Gastroesophageal sphincter (tissue), 4 donors: ENCODE data around the gene MYRIP. TPM values are rescaled to one million over a fixed set of nuclear protein-coding genes. Genes with fewer than 3 reads are reported as not detected.

Experiments
- ATAC-seq: fragments of 150-250 bp; one replicate; pipeline ENCODE4 v1.9.1; 2016; ENCODE audit warnings: mild to moderate bottlenecking, moderate library complexity
- H3K27ac ChIP-seq, 4 donors: fragments of 200-600 bp; sonication (generic) in 3 of 4; 1 replicate in 3 of 4; 2 replicates in 1 of 4; pipeline ENCODE4 v1.5.1; 2016 to 2019
- H3K27me3 ChIP-seq: fragments of 200-600 bp; sonication (generic); one replicate; pipeline ENCODE4 v1.5.1; 2019
- H3K36me3 ChIP-seq, 2 donors: fragments of 200-600 bp; sonication (generic); one replicate each; pipeline ENCODE4 v1.5.1; 2019; ENCODE audit warnings: control low read depth in 1 of 2
- H3K4me1 ChIP-seq, 3 donors: fragments of 200-600 bp; sonication (generic); 1 replicate in 2 of 3; 2 replicates in 1 of 3; pipeline ENCODE4 v1.5.1; 2016 to 2019; ENCODE audit warnings: control low read depth in 2 of 3
- H3K4me3 ChIP-seq, 2 donors: fragments of 200-600 bp; sonication (generic); one replicate each; pipeline ENCODE4 v1.5.1; 2019; ENCODE audit warnings: mild to moderate bottlenecking in 1 of 2, moderate library complexity in 1 of 2
- H3K9me3 ChIP-seq, 3 donors: fragments of 200-600 bp; sonication (generic); one replicate each; pipeline ENCODE4 v1.5.1; 2017 to 2019; ENCODE audit warnings: control low read depth in 2 of 3
- EP300 ChIP-seq: sonication (generic); formaldehyde crosslinking; IDR thresholded peaks from one replicate; pipeline ENCODE4 v1.6.1; 2017; ENCODE audit warnings: antibody characterized with exemption, mild to moderate bottlenecking
- POLR2A ChIP-seq, 2 donors: fragments of 450-650 bp; IDR thresholded peaks; one replicate each; pipeline ENCODE4 v1.6.1; 2017; ENCODE audit warnings: antibody characterized with exemption in 2 of 2, mild to moderate bottlenecking in 2 of 2, moderate library complexity in 1 of 2
- POLR2AphosphoS5 ChIP-seq: sonication (generic); formaldehyde crosslinking; IDR thresholded peaks from one replicate; pipeline ENCODE4 v1.6.1; 2017; ENCODE audit warnings: antibody characterized with exemption
- WGBS, 2 donors: methylation state at CpG; one replicate each; pipeline ENCODE4 v1.1.5; 2018; ENCODE audit warnings: low coverage in 1 of 2; 5-methylcytosine and 5-hydroxymethylcytosine counted together
- total RNA-seq, 4 donors: library from RNA; depleted of rRNA; stranded (reverse); fragments of >200 nt; gene quantifications; one replicate each; pipeline ENCODE4 v1.1.0, GENCODE V29; 2016
- TF ChIP-seq, protein P1 (sequence below), 4 experiments: fragments of 200-600 bp in 2 of 4; fragments of 450-650 bp in 2 of 4; sonication (generic) in 1 of 4; IDR thresholded peaks; one replicate each; pipeline ENCODE4 v1.5.1; 2017 to 2019; ENCODE audit warnings: antibody characterized with exemption in 4 of 4, mild to moderate bottlenecking in 2 of 4, moderate library complexity in 2 of 4

The MYRIP gene
- total RNA-seq, 4 donors from 2014 or later, result 3.7 to 6.4 (median 5.0) TPM

DNA sequence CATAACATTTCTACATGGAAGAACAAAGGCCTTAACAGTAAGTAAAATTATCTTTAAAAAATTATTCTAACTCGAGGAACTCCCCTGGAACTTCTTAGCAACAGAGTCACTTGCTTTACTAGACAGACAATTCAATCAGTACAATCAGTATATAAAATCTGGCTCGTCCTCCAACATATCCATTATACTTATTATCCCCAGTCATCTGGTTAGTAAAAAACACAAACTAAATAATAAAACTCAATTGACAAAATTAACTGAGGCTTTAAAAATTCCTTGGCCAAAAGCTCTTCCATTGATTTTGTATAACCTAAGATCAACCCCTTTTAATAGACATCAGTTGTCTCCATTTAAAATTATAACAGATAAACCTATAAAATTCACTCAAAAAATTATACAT is 105.6 kb downstream of the MYRIP start:
- Histone ChIP-seq H3K36me3 (no peaks in the 10 kb centered on the region), H3K4me3 (no peak overlapping the region), H3K27me3 (no peaks in the 10 kb centered on the region), H3K27ac (no peak overlapping the region), H3K9me3 (no peaks in the 10 kb centered on the region), H3K4me1 (peaks cover 0 to 10% (median 0%) of the 10 kb centered on the region in 3 donors)
- no peak for ATAC-seq
- WGBS, 2 donors, result 57 to 65% methylated on average over 2 of the region's 2 CpGs
- TF ChIP-seq EP300, result no peak
- no peak for TF ChIP-seq POLR2AphosphoS5
- no peak for TF ChIP-seq POLR2A (IDR thresholded peaks at IDR 0.05)
- TF ChIP-seq, protein P1, sequence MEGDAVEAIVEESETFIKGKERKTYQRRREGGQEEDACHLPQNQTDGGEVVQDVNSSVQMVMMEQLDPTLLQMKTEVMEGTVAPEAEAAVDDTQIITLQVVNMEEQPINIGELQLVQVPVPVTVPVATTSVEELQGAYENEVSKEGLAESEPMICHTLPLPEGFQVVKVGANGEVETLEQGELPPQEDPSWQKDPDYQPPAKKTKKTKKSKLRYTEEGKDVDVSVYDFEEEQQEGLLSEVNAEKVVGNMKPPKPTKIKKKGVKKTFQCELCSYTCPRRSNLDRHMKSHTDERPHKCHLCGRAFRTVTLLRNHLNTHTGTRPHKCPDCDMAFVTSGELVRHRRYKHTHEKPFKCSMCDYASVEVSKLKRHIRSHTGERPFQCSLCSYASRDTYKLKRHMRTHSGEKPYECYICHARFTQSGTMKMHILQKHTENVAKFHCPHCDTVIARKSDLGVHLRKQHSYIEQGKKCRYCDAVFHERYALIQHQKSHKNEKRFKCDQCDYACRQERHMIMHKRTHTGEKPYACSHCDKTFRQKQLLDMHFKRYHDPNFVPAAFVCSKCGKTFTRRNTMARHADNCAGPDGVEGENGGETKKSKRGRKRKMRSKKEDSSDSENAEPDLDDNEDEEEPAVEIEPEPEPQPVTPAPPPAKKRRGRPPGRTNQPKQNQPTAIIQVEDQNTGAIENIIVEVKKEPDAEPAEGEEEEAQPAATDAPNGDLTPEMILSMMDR (IDR thresholded peaks at IDR 0.05), result no peak

GRCh38 chr3:39917065-39917773 is 107.8 kb downstream of the MYRIP start:
- WGBS, 2 donors, result 19 to 27% methylated on average over 1 of the region's 1 CpG
- no peak for ATAC-seq

GRCh38 chr3:39919281-39919680 is 109.9 kb downstream of the MYRIP start:
- WGBS, 2 donors, result 63 to 72% methylated on average over 2 of the region's 2 CpGs
- H3K4me3 ChIP-seq, result no peak overlapping the region
- no peaks in the 10 kb centered on the region for H3K4me1 ChIP-seq
- H3K9me3 ChIP-seq, result no peaks in the 10 kb centered on the region
- no peaks in the 10 kb centered on the region for H3K36me3 ChIP-seq
- H3K27me3 ChIP-seq, result no peaks in the 10 kb centered on the region
- no peak for ATAC-seq
- TF ChIP-seq, protein P1 (IDR thresholded peaks at IDR 0.05), result no peak
- no peak overlapping the region for H3K27ac ChIP-seq

More at GRCh38 chr3:39917065-39917773, 107.8 kb downstream of the MYRIP start:
- H3K9me3 ChIP-seq, result no peaks in the 10 kb centered on the region
- TF ChIP-seq, protein P1 (IDR thresholded peaks at IDR 0.05), result no peak
- no peak for TF ChIP-seq POLR2AphosphoS5
- TF ChIP-seq POLR2A (IDR thresholded peaks at IDR 0.05), result no peak
- no peak for TF ChIP-seq EP300
- no peaks in the 10 kb centered on the region for H3K27me3 ChIP-seq
- no peak overlapping the region for H3K4me3 ChIP-seq
- H3K4me1 ChIP-seq, result no peaks in the 10 kb centered on the region
- H3K27ac ChIP-seq, result no peak overlapping the region
- H3K36me3 ChIP-seq, result no peaks in the 10 kb centered on the region

- TF ChIP-seq EP300 (no peak), POLR2A (IDR thresholded peaks at IDR 0.05) (no peak), POLR2AphosphoS5 (no peak)
- TF ChIP-seq, protein P1 (IDR thresholded peaks at IDR 0.05), result no peak
These were observed 110.9 kb downstream of the MYRIP start for GRCh38 chr3:39920271-39920670.

GRCh38 chr3:39927479-39927878 is 118.1 kb downstream of the MYRIP start:
- Histone ChIP-seq H3K4me3 (no peak overlapping the region), H3K27ac (no peak overlapping the region), H3K9me3 (peaks cover 0 to 16% (median 2%) of the 10 kb centered on the region in 3 donors), H3K36me3 (no peaks in the 10 kb centered on the region), H3K4me1 (no peaks in the 10 kb centered on the region), H3K27me3 (no peaks in the 10 kb centered on the region)
- TF ChIP-seq POLR2A (IDR thresholded peaks at IDR 0.05) (no peak), EP300 (no peak), POLR2AphosphoS5 (no peak)
- TF ChIP-seq, protein P1 (IDR thresholded peaks at IDR 0.05), result no peak
- 54 to 90% methylated on average over 2 of the region's 2 CpGs for WGBS, 2 donors
- ATAC-seq, result no peak

More at GRCh38 chr3:39920271-39920670, 110.9 kb downstream of the MYRIP start:
- Histone ChIP-seq H3K36me3 (no peaks in the 10 kb centered on the region), H3K27me3 (no peaks in the 10 kb centered on the region), H3K4me1 (no peaks in the 10 kb centered on the region), H3K27ac (no peak overlapping the region), H3K4me3 (no peak overlapping the region), H3K9me3 (peaks cover 0 to 2% (median 0%) of the 10 kb centered on the region in 3 donors)
- no peak for ATAC-seq
- 60 to 95% methylated on average over 1 of the region's 1 CpG for WGBS, 2 donors
